ENCODE data around the gene BRAP. TPM values are rescaled to one million over a fixed set of nuclear protein-coding genes. Genes with fewer than 3 reads are reported as not detected.

BRAP gene
- total RNA-seq, 1 donor from 2014 or later = 23.1 TPM

GRCh38 chr12:111699962-111700361 is 14.2 kb upstream of the BRAP start:
- Mint-ChIP-seq H3K9me3 (ENCODE audit: low read depth) (no peaks in the 10 kb centered on the region), H3K27me3 (no peaks in the 10 kb centered on the region), H3K27ac (no peak overlapping the region), H3K36me3 (ENCODE audit: insufficient read depth) (peaks cover 4% of the 10 kb centered on the region), H3K4me1 (ENCODE audit: low read depth) (no peaks in the 10 kb centered on the region), H3K4me3 (ENCODE audit: low read depth) (no peak overlapping the region)
- DNase-seq (ENCODE audit: low spot score, unreplicated experiment) = no peak
- TF ChIP-seq CTCF (IDR thresholded peaks at IDR 0.05; ENCODE audit: unreplicated experiment) = no peak

GRCh38 chr12:111693818-111694217 is 8.1 kb upstream of the BRAP start:
- H3K36me3 Mint-ChIP-seq (ENCODE audit: insufficient read depth) = peaks cover 7% of the 10 kb centered on the region
- no peaks in the 10 kb centered on the region for H3K4me1 Mint-ChIP-seq (ENCODE audit: low read depth)
- no peak overlapping the region for H3K27ac Mint-ChIP-seq
- H3K4me3 Mint-ChIP-seq (ENCODE audit: low read depth) = no peak overlapping the region
- H3K9me3 Mint-ChIP-seq (ENCODE audit: low read depth) = no peaks in the 10 kb centered on the region
- DNase-seq (ENCODE audit: low spot score, unreplicated experiment) = no peak
- no peak for TF ChIP-seq CTCF (IDR thresholded peaks at IDR 0.05; ENCODE audit: unreplicated experiment)
- no peaks in the 10 kb centered on the region for H3K27me3 Mint-ChIP-seq

- H3K4me1 Mint-ChIP-seq (ENCODE audit: low read depth) = no peaks in the 10 kb centered on the region
- H3K4me3 Mint-ChIP-seq (ENCODE audit: low read depth) = no peak overlapping the region
- H3K27me3 Mint-ChIP-seq = no peaks in the 10 kb centered on the region
- no peak overlapping the region for H3K27ac Mint-ChIP-seq
- no peak for DNase-seq (ENCODE audit: low spot score, unreplicated experiment)
- TF ChIP-seq CTCF (IDR thresholded peaks at IDR 0.05; ENCODE audit: unreplicated experiment) = no peak
- H3K36me3 Mint-ChIP-seq (ENCODE audit: insufficient read depth) = peaks cover 7% of the 10 kb centered on the region
- H3K9me3 Mint-ChIP-seq (ENCODE audit: low read depth) = no peaks in the 10 kb centered on the region
Observed at GRCh38 chr12:111692575-111693210, 6.9 kb upstream of the BRAP start.

GRCh38 chr12:111691262-111691661 is 5.5 kb upstream of the BRAP start:
- H3K9me3 Mint-ChIP-seq (ENCODE audit: low read depth) = no peaks in the 10 kb centered on the region
- H3K36me3 Mint-ChIP-seq (ENCODE audit: insufficient read depth) = peaks cover 7% of the 10 kb centered on the region
- no peak for TF ChIP-seq CTCF (IDR thresholded peaks at IDR 0.05; ENCODE audit: unreplicated experiment)
- DNase-seq (ENCODE audit: low spot score, unreplicated experiment) = no peak
- H3K27me3 Mint-ChIP-seq = no peaks in the 10 kb centered on the region
- peak overlapping the region; percentile 2 for H3K27ac Mint-ChIP-seq
- no peak overlapping the region for H3K4me3 Mint-ChIP-seq (ENCODE audit: low read depth)
- peaks cover 7% of the 10 kb centered on the region for H3K4me1 Mint-ChIP-seq (ENCODE audit: low read depth)

- TF ChIP-seq CTCF (IDR thresholded peaks at IDR 0.05; ENCODE audit: unreplicated experiment) = no peak
- Mint-ChIP-seq H3K9me3 (ENCODE audit: low read depth) (no peaks in the 10 kb centered on the region), H3K4me3 (ENCODE audit: low read depth) (peak overlapping the region; percentile 53), H3K27me3 (no peaks in the 10 kb centered on the region), H3K36me3 (ENCODE audit: insufficient read depth) (peaks cover 5% of the 10 kb centered on the region), H3K4me1 (ENCODE audit: low read depth) (peaks cover 23% of the 10 kb centered on the region), H3K27ac (no peak overlapping the region)
- DNase-seq (ENCODE audit: low spot score, unreplicated experiment) = no peak
Observed at GRCh38 chr12:111687952-111688351, 2.2 kb upstream of the BRAP start.
